Effector memory CD4-positive, alpha-beta T cell (primary cell): ENCODE results near the gene PTH2R.
"Not testable (repeated sequence)": the region's sequence is repeated elsewhere in the genome, so short reads cannot be mapped to it uniquely, and the experiment has no call there.

ENCODE experiments used
- DNase-seq, 3 donors: peaks; one replicate each; pipeline ENCODE4 v3.0.0-alpha.2; 2020
- H3K27ac ChIP-seq: 2 replicates; pipeline ENCODE4 v1.7.0; 2013; ENCODE audit warnings: mild to moderate bottlenecking, low read length, moderate library complexity; ENCODE audit not compliant: insufficient read depth, poor library complexity, severe bottlenecking
- H3K27me3 ChIP-seq: replicated peaks from 2 replicates; pipeline ENCODE4 v1.7.0; 2013; ENCODE audit warnings: mild to moderate bottlenecking, low read length; ENCODE audit not compliant: insufficient read depth, control insufficient read depth, poor library complexity, severe bottlenecking
- H3K36me3 ChIP-seq: 2 replicates; pipeline ENCODE4 v1.7.0; 2013; ENCODE audit warnings: mild to moderate bottlenecking, low read length, moderate library complexity; ENCODE audit not compliant: control insufficient read depth, insufficient read depth
- H3K4me1 ChIP-seq: 2 replicates; pipeline ENCODE4 v1.7.0; 2013; ENCODE audit warnings: low read length, mild to moderate bottlenecking; ENCODE audit not compliant: control insufficient read depth, insufficient read depth, poor library complexity, severe bottlenecking
- H3K4me3 ChIP-seq: 2 replicates; pipeline ENCODE4 v1.7.0; 2013; ENCODE audit warnings: low read length, low read depth, mild to moderate bottlenecking; ENCODE audit not compliant: insufficient read depth, poor library complexity, severe bottlenecking
- H3K9me3 ChIP-seq: 2 replicates; pipeline ENCODE4 v1.7.0; 2013; ENCODE audit warnings: mild to moderate bottlenecking, low read length, moderate library complexity; ENCODE audit not compliant: control insufficient read depth

PTH2R gene

DNA sequence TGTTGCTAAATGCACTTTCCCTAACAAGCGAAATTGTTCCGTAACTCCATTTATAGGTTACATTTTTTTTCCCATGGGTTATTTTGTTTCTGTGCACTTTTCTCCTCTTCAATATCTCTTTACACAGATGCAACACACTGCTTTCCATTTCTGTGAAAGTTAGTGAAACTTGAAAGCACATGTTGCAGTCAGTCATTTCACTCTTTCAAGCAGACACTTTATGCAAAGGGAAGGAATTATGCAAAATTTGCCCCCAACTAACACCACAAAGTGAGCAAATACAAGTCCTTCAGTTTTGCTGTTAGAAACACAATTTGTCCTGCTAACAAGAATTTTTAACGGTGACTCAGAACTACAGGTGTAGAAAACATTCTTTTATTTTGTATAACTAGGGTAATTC lies 124.8 kb downstream of the PTH2R start:
- DNase-seq, result no peak
- H3K27ac ChIP-seq, result no peak overlapping the region
- no peaks in the 10 kb centered on the region for H3K4me1 ChIP-seq
- H3K36me3 ChIP-seq, result no peaks in the 10 kb centered on the region
- no peak overlapping the region for H3K4me3 ChIP-seq
- H3K27me3 ChIP-seq, result no peaks in the 10 kb centered on the region
- no peaks in the 10 kb centered on the region for H3K9me3 ChIP-seq

GRCh38 chr2:208535578-208535977 lies 129.0 kb downstream of the PTH2R start:
- not testable (repeated sequence) for H3K36me3 ChIP-seq, H3K27me3 ChIP-seq, H3K4me1 ChIP-seq, H3K9me3 ChIP-seq, H3K27ac ChIP-seq, H3K4me3 ChIP-seq, DNase-seq

DNA sequence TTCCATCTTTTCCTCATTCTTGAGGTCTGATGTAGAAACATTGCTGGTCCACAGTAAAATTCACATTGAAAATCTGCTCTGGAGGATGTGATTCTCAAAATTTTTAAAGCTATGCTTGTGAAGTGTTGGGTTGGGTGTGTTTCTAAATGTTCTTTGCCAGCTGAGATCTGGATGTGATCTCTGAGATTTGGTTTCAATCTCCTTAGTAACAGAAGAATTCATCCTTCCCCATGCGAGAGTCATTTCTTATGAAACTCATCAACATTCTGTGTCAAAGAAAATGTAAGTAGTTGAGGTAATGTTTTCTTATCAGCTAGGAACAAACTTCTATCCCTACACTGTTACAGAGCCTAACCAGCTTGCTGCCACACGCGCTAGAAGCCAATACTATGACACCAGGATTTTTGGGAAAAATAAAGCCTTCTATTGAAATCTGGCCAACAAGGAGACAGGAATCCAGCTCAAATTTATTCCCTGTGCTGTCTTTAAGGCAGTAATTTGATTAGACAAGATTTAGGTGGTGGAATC lies 134.9 kb downstream of the PTH2R start:
- Histone ChIP-seq H3K36me3 (no peaks in the 10 kb centered on the region), H3K4me1 (no peaks in the 10 kb centered on the region), H3K9me3 (no peaks in the 10 kb centered on the region), H3K27ac (no peak overlapping the region), H3K27me3 (no peaks in the 10 kb centered on the region), H3K4me3 (no peak overlapping the region)
- DNase-seq, result no peak

DNA sequence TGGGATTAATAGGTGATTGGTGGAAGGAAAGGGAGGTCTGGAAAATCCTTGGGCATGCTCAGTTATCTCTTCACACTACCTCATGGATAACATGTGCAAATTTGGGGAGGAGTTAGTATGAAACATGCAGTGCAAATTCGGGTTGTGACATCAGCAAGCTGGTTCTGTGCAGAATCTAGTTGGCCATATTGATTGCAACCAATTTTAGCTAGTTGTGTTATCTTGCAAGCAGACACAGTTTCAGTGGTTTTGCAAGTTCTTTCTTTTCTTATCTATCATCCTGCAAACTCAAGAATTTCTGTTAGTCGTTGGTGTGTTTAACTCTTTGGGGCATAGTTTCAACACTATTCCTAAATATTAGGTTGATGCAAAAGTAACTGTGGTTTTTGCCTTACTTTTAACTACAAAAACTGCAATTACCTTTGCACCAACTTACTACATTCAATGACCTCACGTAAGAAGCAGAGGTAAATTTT lies 135.4 kb downstream of the PTH2R start:
- Histone ChIP-seq H3K36me3 (no peaks in the 10 kb centered on the region), H3K4me3 (no peak overlapping the region), H3K27ac (no peak overlapping the region), H3K9me3 (no peaks in the 10 kb centered on the region), H3K4me1 (no peaks in the 10 kb centered on the region), H3K27me3 (no peaks in the 10 kb centered on the region)
- DNase-seq, result no peak

- Histone ChIP-seq H3K27ac (no peak overlapping the region), H3K4me1 (no peaks in the 10 kb centered on the region), H3K36me3 (no peaks in the 10 kb centered on the region), H3K4me3 (no peak overlapping the region), H3K9me3 (no peaks in the 10 kb centered on the region), H3K27me3 (no peaks in the 10 kb centered on the region)
- no peak for DNase-seq
Observed at GRCh38 chr2:208542465-208543041, 136.0 kb downstream of the PTH2R start.
